Transverse colon (tissue), 4 donors: Measurements from ENCODE around the gene CYP8B1.

ENCODE experiments used
- EP300 ChIP-seq: sonication (generic); formaldehyde crosslinking; IDR thresholded peaks from one replicate; pipeline ENCODE4 v1.6.1; 2017; ENCODE audit warnings: antibody characterized with exemption, low read depth
- POLR2A ChIP-seq: fragments of 450-650 bp; IDR thresholded peaks from one replicate; pipeline ENCODE4 v1.6.1; 2016; ENCODE audit warnings: antibody characterized with exemption, mild to moderate bottlenecking, moderate library complexity
- POLR2AphosphoS5 ChIP-seq, 3 donors: sonication (generic); formaldehyde crosslinking; IDR thresholded peaks; one replicate each; pipeline ENCODE4 v1.6.1; 2016; ENCODE audit warnings: antibody characterized with exemption in 3 of 3
- TF ChIP-seq, protein P1 (sequence below), 5 experiments: fragments of 200-600 bp in 3 of 5; fragments of 450-650 bp in 2 of 5; sonication (generic) in 3 of 5; IDR thresholded peaks; 1 replicate in 2 of 5; 2 replicates in 3 of 5; pipeline ENCODE4 v1.5.1; 2016 to 2017; ENCODE audit warnings: antibody characterized with exemption in 5 of 5, inconsistent platforms in 3 of 5, mild to moderate bottlenecking in 2 of 5, moderate library complexity in 1 of 5

DNA sequence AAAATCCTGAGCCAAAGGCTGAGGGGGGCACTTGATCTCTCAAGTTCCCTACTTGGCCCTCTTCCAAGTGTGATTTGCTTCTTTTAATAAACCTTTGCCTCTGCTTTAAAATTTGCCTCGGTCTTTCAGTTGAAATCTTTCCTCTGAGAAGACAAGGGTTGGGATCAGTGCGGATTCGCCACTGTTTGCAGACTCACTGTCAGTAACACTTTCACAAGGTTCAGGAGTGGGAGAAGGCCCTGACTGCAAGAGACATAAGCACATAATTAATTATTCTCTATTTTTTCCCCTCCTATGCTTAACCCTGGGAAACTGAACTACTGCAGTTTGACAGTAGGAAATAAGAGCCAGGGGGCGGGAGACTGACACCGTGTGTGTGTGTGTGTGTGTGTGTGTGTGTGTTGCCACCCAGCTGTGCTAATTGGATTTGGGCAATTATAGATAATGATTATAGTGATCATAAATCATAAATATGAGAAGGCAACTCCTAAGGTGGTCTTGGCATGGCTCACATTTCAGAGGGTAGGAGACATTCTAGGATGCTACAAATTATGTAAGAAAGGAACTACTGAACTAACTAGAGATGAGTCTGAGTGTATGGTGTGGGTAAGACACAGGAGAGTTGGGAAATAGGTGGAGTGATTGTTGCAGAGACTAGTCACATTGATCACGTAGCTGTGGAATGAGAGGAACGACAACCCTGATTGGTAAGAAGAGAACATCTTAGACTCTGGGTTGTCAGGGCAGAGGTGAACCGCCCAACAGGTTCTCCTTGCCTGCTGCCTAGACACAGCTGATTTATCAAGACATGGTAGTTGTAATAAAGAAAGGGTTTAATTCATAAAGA is 24.8 kb upstream of the CYP8B1 start:
- TF ChIP-seq, protein P1, sequence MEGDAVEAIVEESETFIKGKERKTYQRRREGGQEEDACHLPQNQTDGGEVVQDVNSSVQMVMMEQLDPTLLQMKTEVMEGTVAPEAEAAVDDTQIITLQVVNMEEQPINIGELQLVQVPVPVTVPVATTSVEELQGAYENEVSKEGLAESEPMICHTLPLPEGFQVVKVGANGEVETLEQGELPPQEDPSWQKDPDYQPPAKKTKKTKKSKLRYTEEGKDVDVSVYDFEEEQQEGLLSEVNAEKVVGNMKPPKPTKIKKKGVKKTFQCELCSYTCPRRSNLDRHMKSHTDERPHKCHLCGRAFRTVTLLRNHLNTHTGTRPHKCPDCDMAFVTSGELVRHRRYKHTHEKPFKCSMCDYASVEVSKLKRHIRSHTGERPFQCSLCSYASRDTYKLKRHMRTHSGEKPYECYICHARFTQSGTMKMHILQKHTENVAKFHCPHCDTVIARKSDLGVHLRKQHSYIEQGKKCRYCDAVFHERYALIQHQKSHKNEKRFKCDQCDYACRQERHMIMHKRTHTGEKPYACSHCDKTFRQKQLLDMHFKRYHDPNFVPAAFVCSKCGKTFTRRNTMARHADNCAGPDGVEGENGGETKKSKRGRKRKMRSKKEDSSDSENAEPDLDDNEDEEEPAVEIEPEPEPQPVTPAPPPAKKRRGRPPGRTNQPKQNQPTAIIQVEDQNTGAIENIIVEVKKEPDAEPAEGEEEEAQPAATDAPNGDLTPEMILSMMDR (IDR thresholded peaks at IDR 0.05): no peak
- TF ChIP-seq EP300: no peak
- no peak for TF ChIP-seq POLR2AphosphoS5 (IDR thresholded peaks at IDR 0.05)
- TF ChIP-seq POLR2A: no peak
